ENCODE measurements around the gene ZNF77.

DNA sequence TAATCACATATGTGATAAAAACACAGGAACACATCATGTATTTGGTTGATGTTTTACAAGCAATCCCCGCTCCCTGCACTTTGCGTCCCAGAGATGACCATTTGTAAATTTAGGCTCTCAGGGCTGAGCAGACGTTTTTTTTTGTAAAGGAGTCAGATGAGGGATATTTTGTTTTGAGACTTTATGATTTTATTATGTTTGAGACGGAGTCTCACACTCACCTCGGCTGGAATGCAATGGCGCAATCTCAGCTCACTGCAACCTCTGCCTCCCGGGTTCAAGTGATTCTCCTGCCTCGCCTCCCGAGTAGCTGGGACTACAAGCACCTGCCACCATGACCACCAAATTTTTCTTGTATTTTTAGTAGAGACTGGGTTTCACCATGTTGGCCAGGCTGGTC, 34.0 kb upstream of the ZNF77 start:
- TF ChIP-seq, protein P1, sequence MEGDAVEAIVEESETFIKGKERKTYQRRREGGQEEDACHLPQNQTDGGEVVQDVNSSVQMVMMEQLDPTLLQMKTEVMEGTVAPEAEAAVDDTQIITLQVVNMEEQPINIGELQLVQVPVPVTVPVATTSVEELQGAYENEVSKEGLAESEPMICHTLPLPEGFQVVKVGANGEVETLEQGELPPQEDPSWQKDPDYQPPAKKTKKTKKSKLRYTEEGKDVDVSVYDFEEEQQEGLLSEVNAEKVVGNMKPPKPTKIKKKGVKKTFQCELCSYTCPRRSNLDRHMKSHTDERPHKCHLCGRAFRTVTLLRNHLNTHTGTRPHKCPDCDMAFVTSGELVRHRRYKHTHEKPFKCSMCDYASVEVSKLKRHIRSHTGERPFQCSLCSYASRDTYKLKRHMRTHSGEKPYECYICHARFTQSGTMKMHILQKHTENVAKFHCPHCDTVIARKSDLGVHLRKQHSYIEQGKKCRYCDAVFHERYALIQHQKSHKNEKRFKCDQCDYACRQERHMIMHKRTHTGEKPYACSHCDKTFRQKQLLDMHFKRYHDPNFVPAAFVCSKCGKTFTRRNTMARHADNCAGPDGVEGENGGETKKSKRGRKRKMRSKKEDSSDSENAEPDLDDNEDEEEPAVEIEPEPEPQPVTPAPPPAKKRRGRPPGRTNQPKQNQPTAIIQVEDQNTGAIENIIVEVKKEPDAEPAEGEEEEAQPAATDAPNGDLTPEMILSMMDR (IDR thresholded peaks at IDR 0.05; ENCODE audit: low read length) = no peak
- TF ChIP-seq EZH2 (optimal IDR thresholded peaks at IDR 0.05; ENCODE audit: low read depth, low read length) (no peak), EZH2phosphoT487 (IDR thresholded peaks at IDR 0.05; ENCODE audit: low read length) (no peak)
